Right lobe of liver (tissue), 6 donors: ENCODE data around the gene OR5AN1. TPM values are rescaled to one million over a fixed set of nuclear protein-coding genes. Genes with fewer than 3 reads are reported as not detected.
A peak's percentile ranks its signal among the peaks of the same experiment; 100 is the strongest.

Experiments used
- ATAC-seq, 4 donors: fragments of 200-7000 bp; cut with Tn5 transposase; one replicate each; pipeline ENCODE4 v1.9.1; 2020; ENCODE audit warnings: mild to moderate bottlenecking in 4 of 4, moderate library complexity in 4 of 4
- DNase-seq, 3 donors: peaks; one replicate each; pipeline ENCODE4 v3.0.0-alpha.2; 2020
- H3K27ac ChIP-seq, 3 donors: fragments of 200-600 bp; one replicate each; pipeline ENCODE4 v1.8.0; 2022
- H3K27me3 ChIP-seq, 2 donors: fragments of 200-600 bp; one replicate each; pipeline ENCODE4 v1.8.0; 2022
- H3K36me3 ChIP-seq, 4 donors: fragments of 200-600 bp; sonication (generic) in 1 of 4; one replicate each; pipeline versions ENCODE4 v1.5.1 to v1.8.0; 2017 to 2022; ENCODE audit warnings: control low read depth in 1 of 4
- H3K4me1 ChIP-seq, 4 donors: fragments of 200-600 bp; sonication (generic) in 1 of 4; one replicate each; pipeline versions ENCODE4 v1.5.1 to v1.8.0; 2017 to 2022; ENCODE audit warnings: control low read depth in 1 of 4
- H3K4me3 ChIP-seq, 3 donors: fragments of 200-600 bp; one replicate each; pipeline ENCODE4 v1.8.0; 2022
- H3K9me3 ChIP-seq, 4 donors: fragments of 200-600 bp; sonication (generic) in 1 of 4; one replicate each; pipeline versions ENCODE4 v1.5.1 to v1.8.0; 2017 to 2022; ENCODE audit warnings: control low read depth in 1 of 4
- CTCF ChIP-seq, 4 donors: fragments of 200-600 bp in 3 of 4; fragments of 450-650 bp in 1 of 4; IDR thresholded peaks; one replicate each; pipeline versions ENCODE4 v1.5.1 to v1.8.0; 2016 to 2022; ENCODE audit warnings: antibody characterized with exemption in 4 of 4, mild to moderate bottlenecking in 2 of 4
- POLR2A ChIP-seq: fragments of 450-650 bp; IDR thresholded peaks from one replicate; pipeline ENCODE4 v1.6.1; 2017; ENCODE audit warnings: antibody characterized with exemption, mild to moderate bottlenecking
- WGBS: methylation state at CpG from one replicate; pipeline ENCODE4 v1.1.6; 2018; ENCODE audit warnings: low coverage, low lambda C conversion rate; ENCODE audit not compliant: insufficient coverage; ENCODE audit errors: missing lambda C conversion rate; 5-methylcytosine and 5-hydroxymethylcytosine counted together
- intact Hi-C, 2 donors: fragments of 100-400 bp; cut with DNase I; formaldehyde crosslinking; loops; one replicate each; pipeline versions ENCODE4 v1.11.2 to v1.14.1; 2022
- total RNA-seq, 6 experiments: library from RNA; depleted of rRNA in 2 of 6; stranded (reverse); fragments of >200 nt in 2 of 6; fragmentation: NEBNext Ultra II Directional in 3 of 6; extraction: Animal tissue kit (Norgen Biotek cat#: 25700) in 3 of 6; gene quantifications; one replicate each; pipeline versions ENCODE4 v1.1.0 to v1.2.4, GENCODE V29; 2016 to 2023
- donor health status: DM: no; HTN: yes; CAD: no.
- donor health status: DM: no; HTN: no; CAD: no.
- donor health status: DM: no; HTN: no; CAD: no.
- donor health status: DM: no; HTN: yes; CAD: no.
- donor health status: DM: no; HTN: yes; CAD: no.

OR5AN1 gene
- total RNA-seq, 6 experiments from 2014 or later = 0.02 to 0.07 TPM; not detected in 4

GRCh38 chr11:59355226-59355625 is 3.5 kb upstream of the OR5AN1 start:
- no peaks in the 10 kb centered on the region for H3K9me3 ChIP-seq
- intact Hi-C loops = no loop called here
- ATAC-seq (no peak), DNase-seq (peak in 1 of 3 donors; percentile 28)
- no CpG with 5 or more reads among the region's 4 CpGs for WGBS
- TF ChIP-seq CTCF (IDR thresholded peaks at IDR 0.05) = no peak
- no peak for TF ChIP-seq POLR2A
- H3K4me3 ChIP-seq = no peak overlapping the region
- H3K4me1 ChIP-seq = no peaks in the 10 kb centered on the region
- H3K36me3 ChIP-seq = no peaks in the 10 kb centered on the region
- no peak overlapping the region for H3K27ac ChIP-seq
- H3K27me3 ChIP-seq = no peaks in the 10 kb centered on the region

- Histone ChIP-seq H3K4me1 (no peaks in the 10 kb centered on the region), H3K27me3 (no peaks in the 10 kb centered on the region), H3K4me3 (no peak overlapping the region), H3K27ac (no peak overlapping the region), H3K9me3 (no peaks in the 10 kb centered on the region), H3K36me3 (no peaks in the 10 kb centered on the region)
- intact Hi-C loops = no loop called here
- no peak for ATAC-seq
- WGBS = no CpG with 5 or more reads among the region's 1 CpG
- TF ChIP-seq POLR2A (no peak), CTCF (IDR thresholded peaks at IDR 0.05) (no peak)
- no peak for DNase-seq
Measured at GRCh38 chr11:59356561-59356960, 2.1 kb upstream of the OR5AN1 start.

GRCh38 chr11:59358020-59358419 is 675 bp upstream of the OR5AN1 start:
- no peaks in the 10 kb centered on the region for H3K36me3 ChIP-seq
- TF ChIP-seq CTCF (IDR thresholded peaks at IDR 0.05) (no peak), POLR2A (no peak)
- no peaks in the 10 kb centered on the region for H3K9me3 ChIP-seq
- H3K27ac ChIP-seq = no peak overlapping the region
- ATAC-seq = no peak
- no peak overlapping the region for H3K4me3 ChIP-seq
- intact Hi-C loops = no loop called here
- no peak for DNase-seq
- no peaks in the 10 kb centered on the region for H3K27me3 ChIP-seq
- no peaks in the 10 kb centered on the region for H3K4me1 ChIP-seq

DNA sequence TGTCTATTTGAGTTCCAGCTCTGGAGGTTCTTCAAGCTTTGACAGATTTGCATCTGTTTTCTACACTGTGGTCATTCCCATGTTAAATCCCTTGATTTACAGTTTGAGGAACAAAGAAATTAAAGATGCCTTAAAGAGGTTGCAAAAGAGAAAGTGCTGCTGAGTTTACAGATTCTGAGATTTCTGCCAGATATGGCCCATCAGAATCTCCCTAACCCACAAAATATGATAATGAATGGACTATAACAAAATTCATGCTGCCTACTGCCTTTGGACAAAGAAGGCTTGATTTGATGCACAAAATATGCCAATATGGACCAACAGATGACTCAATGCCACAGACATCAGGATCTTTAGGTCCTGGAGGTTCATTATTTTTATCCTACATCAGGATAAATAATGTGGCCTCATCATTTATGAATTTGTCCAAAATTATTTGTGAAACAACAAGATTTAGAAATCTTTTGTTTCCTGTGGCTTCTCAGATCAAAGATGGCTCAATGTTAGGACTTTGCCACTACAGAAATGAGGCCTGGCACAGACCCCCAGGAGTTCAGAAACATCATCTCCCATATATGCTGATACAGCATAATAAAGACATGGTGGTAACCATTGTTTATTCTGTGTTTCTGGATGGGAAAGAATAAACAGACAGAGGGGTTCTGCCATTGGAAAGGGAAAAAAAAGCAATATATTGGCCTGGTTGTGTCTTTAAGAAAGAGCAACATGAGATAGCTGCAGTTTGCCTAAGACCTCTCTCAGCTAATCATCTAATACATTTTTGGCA is 6.7 kb downstream of the OR5AN1 start:
- intact Hi-C loops = no loop called here
- Histone ChIP-seq H3K27me3 (no peaks in the 10 kb centered on the region), H3K4me3 (no peak overlapping the region), H3K36me3 (no peaks in the 10 kb centered on the region), H3K4me1 (no peaks in the 10 kb centered on the region), H3K9me3 (no peaks in the 10 kb centered on the region), H3K27ac (no peak overlapping the region)
- TF ChIP-seq CTCF (IDR thresholded peaks at IDR 0.05) (no peak), POLR2A (no peak)
- ATAC-seq (no peak), DNase-seq (no peak)
